GM12891 (cell line): ENCODE measurements around the gene FFAR4.

Experiments used
- DNase-seq: peaks from one replicate; pipeline ENCODE4 v3.0.0; 2011; ENCODE audit warnings: low spot score; ENCODE audit not compliant: insufficient read length
- FAIRE-seq: peaks from 2 replicates; lab custom pipeline; 2011; peaks lifted over from hg19 to GRCh38; lab: Jason Lieb, UNC
- PAX5 ChIP-seq: IDR thresholded peaks from 2 replicates; pipeline ENCODE4 v1.6.1; 2011; ENCODE audit warnings: low read length, moderate library complexity, mild to moderate bottlenecking; ENCODE audit not compliant: insufficient read depth, severe bottlenecking
- POLR2A ChIP-seq: IDR thresholded peaks from 2 replicates; pipeline ENCODE4 v1.6.1; 2011; ENCODE audit warnings: low read depth, low read length, control low read depth
- POLR2AphosphoS5 ChIP-seq: IDR thresholded peaks from 2 replicates; pipeline ENCODE4 v1.6.1; 2011; ENCODE audit warnings: low read depth, low read length, control low read depth
- POU2F2 ChIP-seq: IDR thresholded peaks from 2 replicates; pipeline ENCODE4 v1.6.1; 2011; ENCODE audit warnings: low read depth, mild to moderate bottlenecking, control low read depth, low read length, moderate library complexity
- SPI1 ChIP-seq: IDR thresholded peaks from 2 replicates; pipeline ENCODE4 v1.6.1; 2011; ENCODE audit warnings: low read depth, low read length, control low read depth
- TAF1 ChIP-seq: IDR thresholded peaks from 2 replicates; pipeline ENCODE4 v1.6.1; 2011; ENCODE audit warnings: low read depth, low read length, control low read depth

The FFAR4 gene

GRCh38 chr10:93552780-93553179 lies 13.7 kb upstream of the FFAR4 start:
- TF ChIP-seq POLR2A (no peak), POLR2AphosphoS5 (no peak), POU2F2 (no peak), SPI1 (no peak), PAX5 (no peak), TAF1 (no peak)
- DNase-seq (no peak), FAIRE-seq (no peak)

GRCh38 chr10:93553482-93554315 lies 12.8 kb upstream of the FFAR4 start:
- FAIRE-seq (no peak), DNase-seq (no peak)
- TF ChIP-seq POLR2A (no peak), POU2F2 (no peak), POLR2AphosphoS5 (no peak), SPI1 (no peak), PAX5 (no peak), TAF1 (no peak)

GRCh38 chr10:93554316-93554663 lies 12.2 kb upstream of the FFAR4 start:
- TF ChIP-seq POLR2A (no peak), SPI1 (no peak), POU2F2 (no peak), POLR2AphosphoS5 (no peak), PAX5 (no peak), TAF1 (no peak)
- no peak for FAIRE-seq
- DNase-seq, result no peak

- DNase-seq, result no peak
- TF ChIP-seq POLR2AphosphoS5 (no peak), SPI1 (no peak), POLR2A (no peak), TAF1 (no peak)
- peak; percentile 86 for FAIRE-seq
These were observed 11.6 kb upstream of the FFAR4 start for GRCh38 chr10:93554760-93555432.

GRCh38 chr10:93559490-93559889 lies 7.0 kb upstream of the FFAR4 start:
- DNase-seq, result no peak
- no peak for FAIRE-seq
- no peak for TF ChIP-seq POLR2AphosphoS5
- TF ChIP-seq TAF1, result no peak
- TF ChIP-seq POLR2A, result no peak
- TF ChIP-seq SPI1, result no peak
- TF ChIP-seq POU2F2, result no peak
- no peak for TF ChIP-seq PAX5

GRCh38 chr10:93560541-93560940 lies 5.9 kb upstream of the FFAR4 start:
- DNase-seq (no peak), FAIRE-seq (no peak)
- no peak for TF ChIP-seq TAF1
- TF ChIP-seq POLR2AphosphoS5, result no peak
- no peak for TF ChIP-seq PAX5
- TF ChIP-seq POU2F2, result no peak
- no peak for TF ChIP-seq POLR2A
- no peak for TF ChIP-seq SPI1

- TF ChIP-seq POLR2A (no peak), POLR2AphosphoS5 (no peak), TAF1 (no peak), POU2F2 (no peak), PAX5 (no peak), SPI1 (no peak)
- no peak for FAIRE-seq
- no peak for DNase-seq
These were observed 1.0 kb upstream of the FFAR4 start for GRCh38 chr10:93565446-93565845.

GRCh38 chr10:93567277-93568104 lies 1.0 kb downstream of the FFAR4 start:
- DNase-seq (no peak), FAIRE-seq (no peak)
- no peak for TF ChIP-seq SPI1
- TF ChIP-seq POLR2AphosphoS5, result no peak
- TF ChIP-seq PAX5, result no peak
- TF ChIP-seq POLR2A, result no peak
- TF ChIP-seq TAF1, result no peak
- no peak for TF ChIP-seq POU2F2

GRCh38 chr10:93568105-93568390 lies 1.6 kb downstream of the FFAR4 start:
- DNase-seq, result no peak
- no peak for TF ChIP-seq PAX5
- TF ChIP-seq POLR2AphosphoS5, result no peak
- TF ChIP-seq SPI1, result no peak
- TF ChIP-seq TAF1, result no peak
- TF ChIP-seq POLR2A, result no peak
- TF ChIP-seq POU2F2, result no peak
- no peak for FAIRE-seq
